SK-N-SH (cell line): ENCODE results near the gene CATSPERD. TPM values are rescaled to one million over a fixed set of nuclear protein-coding genes. Genes with fewer than 3 reads are reported as not detected.

Experiments used
- CTCF ChIA-PET: fragments of 300-600, 350-600 bp; formaldehyde crosslinking; extraction: SDS; loops from one replicate; lab custom pipeline; 2021; lab: Yijun Ruan, JAX
- POLR2A ChIA-PET: fragments of 350-600 bp; sonication (Branson Sonifier 250); formaldehyde crosslinking; extraction: SDS; loops from one replicate; lab custom pipeline; 2020; ENCODE audit warnings: antibody characterized with exemption, inconsistent platforms; lab: Yijun Ruan, JAX
- DNase-seq: peaks from one replicate; pipeline ENCODE4 v3.0.0; 2012
- H2AFZ ChIP-seq: fragments of 200-600 bp; sonication (generic); 2 replicates; pipeline ENCODE4 v1.8.1; 2016; ENCODE audit warnings: antibody characterized with exemption, mild to moderate bottlenecking, low read depth
- H3F3A ChIP-seq: fragments of 200-600 bp; sonication (generic); replicated peaks from 2 replicates; pipeline ENCODE3; 2016; ENCODE audit warnings: antibody characterized with exemption, mild to moderate bottlenecking; ENCODE audit not compliant: insufficient read depth
- H3K27ac ChIP-seq, 2 experiments: fragments of 200-500 bp in 1 of 2; fragments of 200-600 bp in 1 of 2; sonication (Bioruptor generic) in 1 of 2; sonication (generic), shearing (Covaris generic) in 1 of 2; 2 replicates each; pipeline versions ENCODE4 v1.5.1 to v1.6.1; 2014 to 2016; ENCODE audit warnings: low read depth in 2 of 2, inconsistent platforms in 1 of 2, low read length in 1 of 2, mild to moderate bottlenecking in 1 of 2, mixed read lengths in 1 of 2
- H3K27me3 ChIP-seq: fragments of 200-600 bp; sonication (generic), shearing (Covaris generic); 2 replicates; pipeline ENCODE4 v1.6.1; 2016; ENCODE audit warnings: mixed run types; ENCODE audit not compliant: insufficient read depth
- H3K36me3 ChIP-seq, 2 experiments: fragments of 200-500 bp in 1 of 2; fragments of 200-600 bp in 1 of 2; sonication (Bioruptor generic) in 1 of 2; sonication (generic) in 1 of 2; replicated peaks in 1 of 2; 2 replicates each; pipeline versions ENCODE3 to v1.5.1; 2014 to 2016; ENCODE audit warnings: low read length in 1 of 2, mild to moderate bottlenecking in 1 of 2; ENCODE audit not compliant: insufficient read depth in 2 of 2, control insufficient read depth in 1 of 2
- H3K4me1 ChIP-seq, 2 experiments: fragments of 200-500 bp in 1 of 2; fragments of 200-600 bp in 1 of 2; sonication (Bioruptor generic) in 1 of 2; sonication (generic), shearing (Covaris generic) in 1 of 2; 2 replicates each; pipeline versions ENCODE4 v1.5.1 to v1.6.1; 2014 to 2016; ENCODE audit warnings: low read depth in 1 of 2, low read length in 1 of 2, mixed run types in 1 of 2; ENCODE audit not compliant: insufficient read depth in 2 of 2, control insufficient read depth in 1 of 2
- H3K4me2 ChIP-seq: fragments of 200-600 bp; sonication (generic), shearing (Covaris generic); 2 replicates; pipeline ENCODE4 v1.6.1; 2017; ENCODE audit warnings: mixed run types
- H3K4me3 ChIP-seq, 2 experiments: fragments of 200-500 bp in 1 of 2; fragments of 200-600 bp in 1 of 2; sonication (Bioruptor generic) in 1 of 2; sonication (generic), shearing (Covaris generic) in 1 of 2; 2 replicates each; pipeline versions ENCODE4 v1.5.1 to v1.8.1; 2014 to 2016; ENCODE audit warnings: low read depth in 2 of 2, inconsistent platforms in 1 of 2, low read length in 1 of 2, mild to moderate bottlenecking in 1 of 2, mixed read lengths in 1 of 2, moderate library complexity in 1 of 2
- H3K79me2 ChIP-seq: fragments of 200-600 bp; sonication (generic); 2 replicates; pipeline ENCODE4 v1.8.1; 2017; ENCODE audit warnings: mild to moderate bottlenecking; ENCODE audit not compliant: insufficient read depth
- H3K9ac ChIP-seq: fragments of 200-600 bp; sonication (generic); 2 replicates; pipeline ENCODE4 v1.6.1; 2017; ENCODE audit warnings: mixed run types
- H3K9me2 ChIP-seq: fragments of 200-600 bp; sonication (generic); 2 replicates; pipeline ENCODE4 v1.6.1; 2017; ENCODE audit warnings: mixed run types
- H3K9me3 ChIP-seq: fragments of 200-600 bp; sonication (generic); 2 replicates; pipeline ENCODE4 v1.6.1; 2017; ENCODE audit warnings: mixed run types, mild to moderate bottlenecking, moderate library complexity
- H4K20me1 ChIP-seq: fragments of 200-600 bp; sonication (generic); 2 replicates; pipeline ENCODE4 v1.6.1; 2017; ENCODE audit warnings: mild to moderate bottlenecking, mixed run types; ENCODE audit not compliant: insufficient read depth
- CTCF ChIP-seq: fragments of 200-600 bp; sonication (generic); IDR thresholded peaks from 2 replicates; pipeline ENCODE4 v1.6.1; 2017; ENCODE audit warnings: antibody characterized with exemption, mild to moderate bottlenecking, moderate library complexity
- ELF1 ChIP-seq: IDR thresholded peaks from 2 replicates; pipeline ENCODE4 v1.4.0; 2012
- FOSL2 ChIP-seq: IDR thresholded peaks from 2 replicates; pipeline ENCODE4 v1.4.0; 2012; ENCODE audit warnings: low read depth, mild to moderate bottlenecking, moderate library complexity, borderline replicate concordance
- MAX ChIP-seq: IDR thresholded peaks from 2 replicates; pipeline ENCODE4 v1.4.0; 2012; ENCODE audit warnings: low read depth
- MEF2A ChIP-seq: IDR thresholded peaks from 2 replicates; pipeline ENCODE4 v1.4.0; 2012; ENCODE audit warnings: low read depth, borderline replicate concordance
- RAD21 ChIP-seq: IDR thresholded peaks from 2 replicates; pipeline ENCODE4 v1.6.1; 2012; ENCODE audit warnings: mild to moderate bottlenecking, low read length
- RCOR1 ChIP-seq: fragments of 150-350 bp; IDR thresholded peaks from 2 replicates; pipeline ENCODE4 v1.6.1; 2017; ENCODE audit warnings: antibody characterized with exemption, low read length
- SIN3A ChIP-seq: IDR thresholded peaks from 2 replicates; pipeline ENCODE4 v1.6.1; 2012; ENCODE audit warnings: low read depth, mild to moderate bottlenecking, low read length, moderate library complexity, borderline replicate concordance
- SMC3 ChIP-seq: IDR thresholded peaks from 2 replicates; pipeline ENCODE4 v1.6.1; 2012; ENCODE audit warnings: low read depth, low read length, improper control_type of control experiment
- ZBTB33 ChIP-seq: IDR thresholded peaks from 2 replicates; pipeline ENCODE4 v1.4.0; 2012; ENCODE audit warnings: low read depth, borderline replicate concordance
- WGBS: methylation state at CpG from one replicate; pipeline ENCODE4 v1.1.6; 2017; ENCODE audit warnings: low lambda C conversion rate; 5-methylcytosine and 5-hydroxymethylcytosine counted together
- polyA plus RNA-seq, 3 experiments: library from polyadenylated mRNA; depleted of rRNA; stranded (reverse); fragments of >200 nt; gene quantifications; 2 replicates each; pipeline ENCODE4 v1.2.3, GENCODE V29; 2012
- TF ChIP-seq, protein P1 (sequence below): IDR thresholded peaks from 2 replicates; pipeline ENCODE4; 2012

The CATSPERD gene
- polyA plus RNA-seq, 1 of the 3 experiments (the other 2 are of a cell fraction), result not detected

- no peak overlapping the region for H3K9ac ChIP-seq
- H3K9me2 ChIP-seq, result no peaks in the 10 kb centered on the region
- no peak overlapping the region for H3K27ac ChIP-seq
- POLR2A ChIA-PET, result no interaction called here
- no peak overlapping the region for H2AFZ ChIP-seq
- CTCF ChIA-PET, result interaction anchor here (1.1 kb wide), 1 partner anchor 80 kb away, joined by 3 read pairs; no protein-coding TSS in a partner anchor
- peaks cover 16 to 35% of the 10 kb centered on the region in 2 experiments for H3K36me3 ChIP-seq
- no peak overlapping the region for H3K4me3 ChIP-seq
- H3F3A ChIP-seq, result peaks cover 13% of the 10 kb centered on the region
- no peak overlapping the region for H3K4me2 ChIP-seq
- H3K4me1 ChIP-seq, result peaks cover 10 to 13% of the 10 kb centered on the region in 2 experiments; a peak in 3 of 4 replicates
- TF ChIP-seq RCOR1 (no peak), SIN3A (no peak), FOSL2 (no peak)
- TF ChIP-seq, all 33 proteins: peak for 0
- peaks cover 69% of the 10 kb centered on the region for H3K79me2 ChIP-seq
- H4K20me1 ChIP-seq, result peaks cover 18% of the 10 kb centered on the region
- 96% methylated on average over 10 of the region's 10 CpGs for WGBS
- no peak for DNase-seq
- no peaks in the 10 kb centered on the region for H3K9me3 ChIP-seq
- no peaks in the 10 kb centered on the region for H3K27me3 ChIP-seq
Measured at GRCh38 chr19:5714816-5715215, 5.6 kb upstream of the CATSPERD start.

DNA sequence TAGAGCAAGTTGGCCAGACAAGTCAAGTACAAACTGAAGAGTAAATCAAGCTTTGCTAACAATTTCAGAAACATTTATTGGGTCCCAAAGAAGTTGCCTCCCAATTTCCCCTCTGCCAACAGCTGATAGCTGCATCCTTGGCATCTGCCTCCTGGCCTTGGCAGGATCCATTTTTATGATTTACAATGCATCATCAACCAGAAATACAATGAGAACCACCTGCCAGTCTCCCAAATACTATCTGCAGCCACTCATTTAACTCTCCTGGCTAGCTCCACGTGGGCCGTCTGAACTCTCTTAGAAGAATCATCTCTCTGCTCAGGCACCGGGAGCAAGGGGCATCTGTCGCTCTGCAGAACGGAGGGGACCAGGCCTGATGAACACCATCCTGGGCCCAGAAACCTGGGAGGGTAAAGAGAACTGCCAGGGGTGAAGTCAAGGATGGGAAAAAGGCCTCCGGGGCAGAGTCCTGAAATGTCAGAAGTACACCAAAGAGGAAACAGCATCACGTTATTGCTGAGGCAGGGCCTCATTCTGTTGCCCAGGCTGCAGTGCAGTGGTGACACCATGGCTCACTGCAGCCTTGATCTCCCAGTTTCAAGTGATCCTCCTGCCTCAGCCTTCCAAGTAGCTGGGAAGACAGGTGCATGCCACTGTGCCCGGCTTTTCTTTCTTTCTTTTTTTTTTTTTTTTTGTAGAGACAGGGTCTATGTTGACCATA, 3.1 kb upstream of the CATSPERD start:
- Histone ChIP-seq H3K27me3 (no peaks in the 10 kb centered on the region), H3K79me2 (peaks cover 69% of the 10 kb centered on the region), H3K27ac (peak overlapping the region in 1 of 2 experiments; percentile 90; a peak in 2 of 4 replicates), H3F3A (peaks cover 13% of the 10 kb centered on the region), H3K4me2 (peak overlapping the region; percentile 100), H2AFZ (no peak overlapping the region; the same call in 1 of the 2 replicates), H3K36me3 (peaks cover 10 to 20% of the 10 kb centered on the region in 2 experiments), H3K9me2 (no peaks in the 10 kb centered on the region), H3K9me3 (no peaks in the 10 kb centered on the region), H4K20me1 (peaks cover 18% of the 10 kb centered on the region), H3K4me3 (no peak overlapping the region), H3K9ac (peak overlapping the region; percentile 96; the same call in 1 of the 2 replicates), H3K4me1 (peaks cover 10 to 13% of the 10 kb centered on the region in 2 experiments; a peak in 3 of 4 replicates)
- CTCF ChIA-PET, result interaction anchor here (4.1 kb wide), 1 partner anchor 27 kb away, joined by 31 read pairs; the partner anchor contains the start of gene RPL36
- POLR2A ChIA-PET, result interaction anchor here (1.3 to 1.8 kb wide), 2 partner anchors 11 to 26 kb away, joined by 7 to 12 read pairs; no protein-coding TSS in a partner anchor
- no peak for DNase-seq
- TF ChIP-seq ELF1, result no peak
- WGBS, result 67% methylated on average over 7 of the region's 8 CpGs

- peaks cover 67% of the 10 kb centered on the region for H3K79me2 ChIP-seq
- POLR2A ChIA-PET, result interaction anchor here (1.3 to 1.8 kb wide), 2 partner anchors 12 to 27 kb away, joined by 7 to 12 read pairs; no protein-coding TSS in a partner anchor
- no peaks in the 10 kb centered on the region for H3K27me3 ChIP-seq
- peak overlapping the region; percentile 18 to 90; a peak in 2 of 4 replicates for H3K27ac ChIP-seq
- H3K36me3 ChIP-seq, result peaks cover 7 to 16% of the 10 kb centered on the region in 2 experiments
- 33% methylated on average over 14 of the region's 14 CpGs for WGBS
- peak overlapping the region; percentile 100 for H3K4me2 ChIP-seq
- no peak overlapping the region for H2AFZ ChIP-seq
- H3F3A ChIP-seq, result peaks cover 13% of the 10 kb centered on the region
- no peaks in the 10 kb centered on the region for H3K9me3 ChIP-seq
- CTCF ChIA-PET, result interaction anchor here (4.1 kb wide), 1 partner anchor 28 kb away, joined by 31 read pairs; the partner anchor contains the start of gene RPL36
- H3K9ac ChIP-seq, result peak overlapping the region; percentile 96
- DNase-seq, result no peak
- peaks cover 10 to 13% of the 10 kb centered on the region in 2 experiments; a peak in 3 of 4 replicates for H3K4me1 ChIP-seq
- TF ChIP-seq ZBTB33 (no peak), CTCF (no peak), MAX (no peak), SMC3 (no peak), MEF2A (no peak), RAD21 (no peak)
- TF ChIP-seq, protein P1, sequence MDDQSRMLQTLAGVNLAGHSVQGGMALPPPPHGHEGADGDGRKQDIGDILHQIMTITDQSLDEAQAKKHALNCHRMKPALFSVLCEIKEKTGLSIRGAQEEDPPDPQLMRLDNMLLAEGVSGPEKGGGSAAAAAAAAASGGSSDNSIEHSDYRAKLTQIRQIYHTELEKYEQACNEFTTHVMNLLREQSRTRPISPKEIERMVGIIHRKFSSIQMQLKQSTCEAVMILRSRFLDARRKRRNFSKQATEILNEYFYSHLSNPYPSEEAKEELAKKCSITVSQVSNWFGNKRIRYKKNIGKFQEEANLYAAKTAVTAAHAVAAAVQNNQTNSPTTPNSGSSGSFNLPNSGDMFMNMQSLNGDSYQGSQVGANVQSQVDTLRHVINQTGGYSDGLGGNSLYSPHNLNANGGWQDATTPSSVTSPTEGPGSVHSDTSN, result no peak
- peaks cover 18% of the 10 kb centered on the region for H4K20me1 ChIP-seq
- peak overlapping the region; percentile 84 to 95; a peak in 3 of 4 replicates for H3K4me3 ChIP-seq
- H3K9me2 ChIP-seq, result no peaks in the 10 kb centered on the region
Measured at GRCh38 chr19:5718037-5718578, 2.3 kb upstream of the CATSPERD start.
